GM10266 (cell line): Measurements from ENCODE around the gene RASA4B.
"Not testable (repeated sequence)": the region's sequence is repeated elsewhere in the genome, so short reads cannot be mapped to it uniquely, and the experiment has no call there.

Experiments
- DNase-seq: peaks from one replicate; pipeline ENCODE4 v3.0.0; 2012; ENCODE audit errors: extremely low spot score

RASA4B gene

DNA sequence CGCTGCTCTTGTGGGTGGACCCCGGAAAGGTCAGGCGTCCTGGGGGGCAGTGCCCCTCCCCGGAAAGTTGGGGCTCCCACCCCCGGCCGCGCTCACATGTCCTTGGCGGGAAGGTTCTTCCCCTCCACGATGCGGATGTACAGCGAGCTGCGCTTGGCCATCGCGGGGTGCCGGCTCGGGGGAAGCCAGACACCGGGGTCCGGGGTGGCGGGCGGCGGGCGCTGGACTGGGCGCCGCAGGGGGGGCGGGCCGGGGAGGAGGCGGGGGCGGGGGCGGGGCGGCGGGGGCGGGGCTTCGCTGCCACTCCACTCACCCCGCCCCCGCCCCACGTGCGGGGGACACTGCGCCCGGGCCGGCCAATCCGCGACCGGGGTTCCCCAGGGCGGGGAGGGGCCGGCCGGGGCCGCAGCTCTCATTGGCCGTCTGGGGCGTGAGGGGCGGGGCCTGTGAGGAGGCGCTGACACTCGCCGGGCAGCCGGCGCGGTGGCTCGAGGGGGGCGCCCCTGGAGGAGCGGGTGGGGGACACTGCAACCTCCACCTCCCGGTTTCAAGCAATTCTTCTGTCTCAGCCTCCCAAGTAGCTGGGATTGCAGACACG lies at the start of gene RASA4B:
TSS of gene RASA4B (minus strand) at position 228 of the 598 bp plus-strand sequence. CDS start at position 161, 67 bp downstream.
- DNase-seq: not testable (repeated sequence)

DNA sequence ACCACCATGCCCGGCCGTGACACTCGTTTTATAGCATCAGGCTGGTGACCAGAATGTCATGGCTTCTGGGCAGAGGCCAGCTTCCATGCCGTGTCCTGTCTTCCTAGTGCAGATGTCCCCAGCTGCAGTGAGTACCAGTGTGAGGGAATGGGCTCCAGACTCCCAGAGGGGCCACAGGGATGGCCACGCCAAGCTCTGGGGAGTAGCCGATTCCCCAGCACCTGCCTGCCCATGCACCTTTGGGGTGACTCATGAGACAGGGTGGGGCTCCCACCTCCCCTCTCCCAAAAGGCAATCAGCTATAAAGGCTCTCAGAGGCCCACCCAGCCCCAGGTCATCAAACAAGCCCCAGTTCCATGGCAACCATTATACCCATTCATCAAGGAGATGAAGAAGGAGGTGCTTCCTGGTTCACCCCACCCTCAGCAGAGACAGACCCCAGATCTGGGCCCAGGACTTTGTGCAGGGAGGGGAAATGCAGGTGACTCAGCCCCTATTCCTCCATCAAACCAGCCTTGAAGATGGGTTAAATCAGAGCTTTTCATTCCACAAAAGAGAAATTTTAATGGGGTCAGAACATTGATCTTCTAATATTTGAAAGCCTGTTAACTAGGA lies 33.3 kb upstream of the RASA4B start, which contains the start of gene SPDYE2:
TSS of gene SPDYE2 (plus strand) at position 419 of the 615 bp plus-strand sequence. CDS start 2,030 bp downstream, outside the sequence.
- not testable (repeated sequence) for DNase-seq

DNA sequence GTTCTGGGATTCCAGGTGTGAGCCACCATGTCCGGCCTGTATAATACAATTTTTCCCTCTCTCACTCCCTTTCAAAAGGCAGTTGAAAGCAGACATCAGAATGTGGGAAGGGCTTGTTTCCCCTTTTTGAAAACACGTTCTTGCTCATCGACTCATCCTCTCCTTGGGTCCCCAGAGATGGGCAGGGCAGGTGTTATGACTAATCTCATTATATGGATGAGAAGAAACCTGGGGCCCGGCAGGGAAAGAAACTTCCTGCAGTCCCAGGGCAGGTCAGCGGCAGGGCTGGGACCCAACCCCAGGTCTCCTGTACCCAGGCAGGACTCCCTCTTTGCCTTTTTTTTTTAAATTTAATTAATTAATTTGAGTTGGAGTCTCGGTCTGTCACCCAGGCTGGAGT lies 28.8 kb upstream of the RASA4B start:
- DNase-seq: not testable (repeated sequence)

DNA sequence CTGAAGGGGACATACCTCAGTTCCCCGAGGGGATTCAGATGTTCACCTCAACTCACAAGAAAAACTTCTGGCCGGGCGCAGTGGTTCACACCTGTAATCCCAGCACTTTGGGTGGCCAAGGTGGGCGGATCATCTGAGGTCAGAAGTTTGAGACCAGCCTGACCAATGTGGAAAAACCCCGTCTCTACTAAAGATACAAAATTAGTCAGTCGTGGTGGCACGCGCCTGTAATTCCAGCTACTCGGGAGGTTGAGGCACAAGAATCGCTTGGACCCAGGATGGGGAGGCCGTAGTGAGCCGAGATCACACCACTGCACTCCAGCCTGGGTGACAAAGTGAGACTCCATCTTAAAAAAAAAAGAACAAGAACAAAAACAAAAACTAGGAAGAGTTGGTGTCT lies 27.7 kb upstream of the RASA4B start:
- DNase-seq: not testable (repeated sequence)

DNA sequence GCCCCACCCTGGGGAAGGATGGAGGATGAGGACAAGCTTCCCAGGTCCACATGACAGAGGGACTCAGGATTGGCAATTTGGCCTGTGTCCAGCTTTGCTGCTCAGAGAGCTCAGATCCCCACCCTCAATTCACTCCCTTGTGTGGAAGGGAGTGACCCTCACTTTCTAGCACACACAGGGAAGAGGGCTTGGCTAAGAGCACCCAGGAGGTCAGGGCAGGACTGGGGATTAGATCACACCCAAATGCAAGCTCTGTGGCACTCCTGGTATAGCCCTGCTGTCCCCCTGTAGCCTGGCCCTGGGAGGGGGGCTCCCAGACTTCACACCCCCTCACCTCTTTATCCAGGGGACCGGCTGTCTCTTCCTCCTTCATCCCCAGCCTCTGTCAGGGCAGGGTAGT lies 26.8 kb upstream of the RASA4B start:
- DNase-seq: not testable (repeated sequence)

DNA sequence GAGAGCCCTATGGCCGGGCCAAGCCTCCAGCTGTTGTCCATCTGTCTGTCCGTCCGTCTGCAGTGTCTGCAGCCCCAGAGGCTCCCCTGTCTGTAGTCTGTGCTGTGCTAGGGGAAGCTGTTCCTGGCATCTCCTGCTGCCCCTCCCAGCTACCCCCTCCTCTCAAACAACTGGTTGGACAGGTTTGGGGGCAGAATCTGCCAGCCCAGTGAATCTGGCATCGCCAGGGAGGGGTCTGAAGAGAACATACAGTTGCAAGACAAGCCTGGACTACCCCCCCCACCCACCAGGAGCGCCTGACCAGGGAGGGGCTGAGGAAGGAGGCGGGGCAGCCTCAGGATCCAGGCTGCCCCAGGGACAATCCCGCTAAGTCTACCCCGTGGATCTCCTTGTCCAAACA lies 26.0 kb upstream of the RASA4B start, which contains the start of gene UPK3BL2:
TSS of gene UPK3BL2 (minus strand) at position 101 of the 400 bp plus-strand sequence. CDS start at position 41, 60 bp downstream.
- not testable (repeated sequence) for DNase-seq

DNA sequence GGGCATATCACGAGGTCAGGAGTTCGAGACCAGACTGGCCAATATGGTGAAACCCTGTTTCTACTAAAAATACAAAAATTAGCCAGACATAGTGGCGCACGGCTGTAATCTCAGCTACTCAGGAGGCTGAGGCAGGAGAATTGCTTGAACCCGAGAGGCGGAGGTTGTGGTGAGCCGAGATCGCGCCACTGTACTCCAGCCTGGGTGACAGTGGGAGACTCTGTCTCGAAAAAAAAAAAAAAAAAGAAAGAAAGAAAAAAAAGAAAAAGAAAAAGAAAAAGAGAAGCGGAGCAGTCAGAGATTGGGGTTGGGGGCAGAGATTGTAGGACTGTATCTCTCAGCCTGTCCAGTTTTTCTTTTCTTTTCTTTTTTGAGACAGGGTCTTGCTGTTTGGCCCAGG lies 25.2 kb upstream of the RASA4B start:
- DNase-seq: not testable (repeated sequence)

DNA sequence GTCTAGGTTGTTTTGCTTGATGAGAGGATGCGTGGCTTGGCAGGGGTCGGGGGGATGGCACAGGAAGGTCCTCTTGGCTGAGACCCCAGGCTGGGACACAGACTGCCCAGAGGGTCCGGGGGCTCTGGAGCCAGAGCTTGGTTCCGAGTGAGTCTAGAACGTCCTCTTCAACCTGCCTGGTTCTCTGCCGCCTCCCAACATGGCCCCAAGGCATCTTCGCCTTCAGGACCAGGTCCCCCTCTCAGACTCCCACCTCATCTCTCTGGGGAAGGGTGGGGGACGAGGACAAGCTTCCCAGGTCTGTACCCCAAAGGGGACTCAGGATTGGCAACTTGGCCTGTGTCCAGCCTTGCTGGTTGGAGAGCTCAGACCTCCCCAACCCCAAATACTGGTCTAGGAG lies 24.5 kb upstream of the RASA4B start:
- not testable (repeated sequence) for DNase-seq

DNA sequence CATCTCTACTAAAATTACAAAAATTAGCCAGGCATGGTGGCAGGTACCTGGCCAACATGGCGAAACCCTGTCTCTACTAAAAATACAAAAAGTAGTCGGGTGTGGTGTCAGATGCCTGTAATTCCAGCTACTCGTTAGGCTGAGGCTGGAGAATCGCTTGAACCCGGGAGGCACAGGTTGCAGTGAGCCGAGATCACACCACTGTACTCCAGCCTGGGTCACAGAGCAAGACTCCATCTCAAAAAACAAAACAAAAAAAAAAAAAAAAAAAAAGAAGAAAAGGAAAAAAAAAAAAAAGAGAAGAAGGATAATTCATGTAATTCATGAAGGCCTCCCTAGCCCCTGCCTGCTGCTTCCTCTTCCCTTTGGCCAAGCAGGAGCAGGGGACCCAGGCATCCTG lies 23.0 kb upstream of the RASA4B start:
- not testable (repeated sequence) for DNase-seq

DNA sequence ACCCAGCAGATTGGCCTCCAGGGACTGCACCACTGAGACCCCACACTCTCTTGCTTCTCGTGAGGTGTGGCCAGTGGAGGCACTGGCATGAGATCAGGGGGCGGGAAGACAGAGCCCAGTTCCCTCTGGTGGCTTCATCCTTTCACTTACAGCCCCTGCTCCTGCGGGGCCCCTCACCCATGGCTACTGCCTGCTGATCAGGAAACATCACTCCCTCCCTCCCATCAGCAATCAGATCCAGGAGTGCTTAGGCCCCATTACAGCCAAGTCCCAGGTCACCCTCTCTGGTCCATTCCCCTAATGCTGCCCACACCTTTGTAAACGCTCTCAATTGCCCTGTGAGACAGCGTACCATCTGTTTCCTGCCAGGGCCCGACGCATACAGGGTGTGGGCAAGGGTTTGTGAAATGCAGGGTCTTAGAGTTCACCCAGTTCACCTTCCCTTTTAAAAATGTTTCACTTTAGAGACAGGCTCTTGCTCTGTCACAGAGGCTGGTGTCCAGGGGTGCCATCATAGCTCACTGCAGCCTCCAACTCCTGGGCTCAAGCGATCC lies 17.6 kb upstream of the RASA4B start:
- DNase-seq: not testable (repeated sequence)

DNA sequence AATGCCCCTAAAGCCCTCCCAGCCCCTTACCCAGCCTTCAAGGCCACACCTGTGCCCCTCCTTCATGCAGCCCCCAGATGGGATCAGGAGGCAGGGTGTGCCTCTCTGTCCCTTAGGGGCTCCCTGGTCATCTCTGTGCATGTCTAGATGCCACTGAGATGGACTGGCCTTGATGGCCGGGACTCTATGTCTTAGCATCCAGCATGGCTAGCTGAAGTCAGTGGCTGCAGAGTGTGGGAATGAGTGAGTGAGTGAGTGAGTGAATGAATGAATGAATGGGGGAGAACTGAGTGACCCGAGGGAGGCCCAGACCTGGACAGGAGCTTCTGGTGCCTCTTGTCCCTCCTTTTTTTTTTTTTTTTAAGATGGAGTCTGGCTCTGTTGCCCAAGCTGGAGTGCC lies 14.6 kb upstream of the RASA4B start:
- DNase-seq: not testable (repeated sequence)

DNA sequence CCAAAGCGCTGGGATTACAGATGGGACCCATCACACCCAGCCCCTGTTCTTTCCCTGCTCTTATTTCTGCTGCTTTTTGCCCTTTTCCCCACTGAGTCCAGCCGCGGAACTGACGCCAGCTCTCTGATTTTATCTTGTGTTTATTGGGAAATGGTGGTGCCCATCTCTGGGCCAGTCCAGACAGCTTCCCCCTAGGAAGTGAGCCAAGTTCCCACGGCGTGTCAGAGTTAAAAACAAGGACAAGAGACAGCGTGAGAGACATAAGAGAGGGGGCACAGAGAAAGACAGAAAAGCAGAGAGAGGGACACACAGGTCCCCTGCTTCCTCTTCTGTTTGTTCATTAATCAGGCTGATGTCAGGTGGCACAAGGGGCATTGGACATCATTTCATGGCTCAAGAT lies 14.0 kb upstream of the RASA4B start:
- DNase-seq: not testable (repeated sequence)

DNA sequence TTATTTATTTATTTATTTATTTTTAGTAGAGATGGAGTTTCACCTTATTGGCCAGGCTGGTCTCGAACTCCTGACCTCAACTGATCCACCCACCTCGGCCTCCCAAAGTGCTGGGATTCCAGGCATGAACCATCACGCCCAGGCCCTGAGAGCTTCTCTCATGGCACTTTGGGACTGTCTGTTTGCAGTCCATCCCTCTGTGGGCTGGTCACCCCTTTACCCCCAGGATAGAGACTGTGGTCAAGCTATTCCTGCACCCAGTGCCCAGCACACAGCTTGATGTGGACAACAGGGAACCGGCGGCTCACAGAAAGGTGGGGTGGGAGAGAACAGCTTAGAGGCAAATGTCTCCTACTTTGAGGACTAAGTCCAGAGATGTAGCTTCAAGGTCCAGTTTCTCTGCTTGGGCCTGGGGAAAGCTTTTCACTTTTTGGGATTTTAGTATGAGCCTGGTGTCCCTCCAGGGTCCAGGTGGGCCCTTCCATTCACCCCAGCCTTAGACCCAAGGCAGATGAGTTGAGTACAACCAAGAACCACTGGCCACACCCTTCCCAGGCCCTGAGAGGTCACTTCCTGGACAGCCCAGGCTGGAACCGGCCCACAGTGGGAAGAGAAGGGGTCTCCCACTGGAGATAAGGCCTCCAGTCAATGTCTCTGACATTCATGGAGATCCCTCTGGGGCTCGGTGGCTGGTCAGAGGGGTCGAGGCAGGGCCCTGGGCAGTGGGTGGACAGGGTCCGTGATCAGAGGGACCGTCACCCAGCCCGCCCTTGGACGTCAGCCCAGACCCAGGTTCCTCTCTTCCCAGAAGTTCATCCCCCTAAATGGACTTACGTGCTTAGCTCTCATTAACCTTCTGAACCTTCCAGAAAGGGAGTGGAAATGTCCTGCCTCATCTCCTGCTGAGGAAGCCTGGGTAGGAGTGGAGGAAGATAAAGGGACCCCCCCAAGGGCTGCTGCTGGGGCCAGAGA lies 10.5 kb upstream of the RASA4B start:
- DNase-seq: not testable (repeated sequence)

DNA sequence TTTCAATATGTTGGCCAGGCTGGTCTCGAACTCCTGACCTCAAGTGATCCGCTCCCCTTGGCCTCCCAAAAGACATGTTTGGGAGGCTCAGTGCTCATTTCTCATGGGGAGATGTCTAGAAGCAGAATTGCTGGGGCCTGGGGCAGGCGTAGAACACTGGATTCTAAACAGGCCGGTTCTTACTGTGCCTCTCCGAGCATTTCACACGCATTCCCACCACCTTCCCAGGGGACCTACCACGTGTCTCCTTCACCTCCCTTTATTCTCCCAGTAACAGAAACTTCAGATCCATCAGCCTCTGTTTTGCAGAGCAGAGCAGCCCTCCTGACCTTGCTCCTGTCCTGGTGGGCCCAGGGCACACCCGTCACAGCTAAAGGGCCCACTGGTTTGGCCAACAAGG lies 9.6 kb upstream of the RASA4B start:
- DNase-seq: not testable (repeated sequence)

DNA sequence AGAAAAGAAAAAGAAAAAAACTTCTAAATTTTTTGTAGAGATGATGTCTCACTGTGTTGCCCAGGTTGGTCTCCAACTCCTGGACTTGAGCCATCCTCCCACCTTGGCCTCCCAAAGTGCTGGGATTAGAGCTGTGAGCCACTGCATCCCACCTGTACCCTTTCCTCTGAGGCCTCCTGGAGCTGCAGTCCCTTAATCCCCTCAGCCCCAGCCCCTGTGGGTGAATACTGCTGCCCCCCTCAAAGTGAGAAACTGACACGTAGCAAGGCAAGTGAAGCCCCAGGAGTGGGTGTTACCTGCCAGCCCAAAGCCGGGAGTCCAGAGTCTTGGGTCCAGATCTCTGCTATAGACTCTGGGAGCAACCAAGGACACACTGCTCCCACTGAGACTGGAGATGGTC lies 7.2 kb upstream of the RASA4B start:
- not testable (repeated sequence) for DNase-seq

DNA sequence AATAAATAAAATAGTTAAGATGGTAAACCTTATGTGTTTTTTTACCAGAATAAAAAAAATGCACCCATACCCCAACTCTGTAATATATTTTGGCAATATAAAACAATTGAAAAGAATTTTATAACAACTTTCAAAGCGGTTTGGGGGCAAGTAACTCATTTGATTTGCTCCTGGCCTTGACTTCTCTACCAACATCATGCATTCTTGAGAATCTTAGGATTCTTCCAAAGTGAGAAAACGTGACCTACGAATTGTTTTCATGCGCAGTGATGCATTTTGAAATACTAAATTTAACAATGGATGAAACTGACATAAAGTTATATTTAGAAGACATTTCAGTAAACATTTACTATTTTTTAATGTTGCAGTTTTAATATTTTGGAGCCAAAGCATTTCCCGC lies 3.2 kb upstream of the RASA4B start:
- DNase-seq: not testable (repeated sequence)

DNA sequence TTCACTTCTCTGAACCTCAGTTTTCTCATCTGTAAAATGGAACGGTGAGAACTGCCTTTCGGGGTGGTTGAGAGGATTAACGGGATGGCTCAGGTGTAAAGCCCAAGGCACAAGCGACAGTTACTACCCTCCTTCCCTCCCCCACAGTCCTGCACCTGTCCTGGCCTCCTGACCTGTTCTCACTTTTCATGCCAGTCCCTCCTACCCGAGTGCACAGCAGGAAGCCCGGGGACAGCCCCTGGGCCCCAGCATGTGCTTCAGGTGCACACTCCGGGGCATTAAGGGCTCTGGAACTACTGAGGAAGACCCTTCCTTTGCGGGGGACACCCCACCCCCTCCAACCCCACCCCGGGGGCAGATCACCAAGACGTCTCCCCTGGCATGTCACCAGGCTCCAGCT lies 626 bp downstream of the RASA4B start:
- DNase-seq: not testable (repeated sequence)

DNA sequence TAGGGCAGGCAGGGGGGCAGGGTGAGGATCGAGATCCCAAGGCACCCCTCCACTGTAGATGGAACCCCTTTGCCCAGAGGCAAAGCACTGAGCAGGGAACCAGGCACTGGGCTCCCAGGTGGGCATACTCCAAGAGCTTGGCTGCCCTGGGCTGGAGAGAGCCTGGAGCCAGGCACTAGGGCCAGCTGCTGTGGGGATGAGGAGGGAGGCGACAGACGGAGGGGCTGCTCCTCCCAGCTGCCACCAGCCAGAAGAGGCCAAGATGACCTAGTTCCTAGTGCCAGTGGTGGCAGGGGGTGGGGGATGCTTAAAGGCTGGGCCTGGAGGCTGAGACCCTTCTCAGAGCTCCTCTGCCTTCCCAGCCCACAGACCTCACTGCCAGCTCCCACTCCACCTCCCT lies 1.7 kb downstream of the RASA4B start:
- DNase-seq: not testable (repeated sequence)

DNA sequence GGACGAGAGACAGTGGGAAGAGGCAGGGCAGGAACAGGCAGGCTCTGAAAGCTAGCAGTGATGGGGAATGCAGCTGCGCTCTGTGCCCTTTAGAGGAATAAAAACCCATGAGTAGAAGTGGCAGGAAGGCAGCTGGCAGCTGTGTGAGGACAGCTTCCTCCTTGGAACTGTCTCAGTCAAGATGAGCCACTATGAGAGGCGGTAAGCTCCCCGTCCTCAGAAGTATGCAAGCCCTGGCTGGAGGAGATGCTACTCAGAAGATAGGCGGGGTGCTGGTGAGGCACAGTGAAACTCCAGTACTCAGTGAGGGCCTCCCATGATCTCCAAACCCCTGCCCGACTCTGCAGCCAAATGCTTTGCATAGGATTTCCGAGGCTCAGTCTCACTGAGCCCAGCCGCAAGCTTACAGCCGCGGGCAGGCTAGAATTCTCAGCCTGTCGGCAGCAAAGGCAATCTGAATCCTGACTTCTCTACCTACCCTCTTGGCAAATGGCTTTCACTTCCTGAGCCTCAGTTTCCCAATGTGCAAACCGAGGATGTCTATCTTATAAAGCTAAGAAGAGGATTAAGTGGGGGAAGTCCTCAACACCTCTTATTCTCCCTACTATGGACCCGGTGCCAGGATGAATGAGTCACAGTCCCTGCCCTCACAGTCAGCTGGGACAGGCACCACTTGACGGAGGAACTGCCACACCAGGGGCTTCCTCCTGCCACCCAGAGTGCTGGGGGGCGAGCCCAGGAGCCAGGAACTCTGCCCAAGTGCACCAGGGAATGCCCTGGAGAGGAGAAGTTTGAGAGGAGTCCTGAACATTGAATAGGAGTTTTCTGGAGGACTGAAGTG lies 2.5 kb downstream of the RASA4B start:
- not testable (repeated sequence) for DNase-seq

DNA sequence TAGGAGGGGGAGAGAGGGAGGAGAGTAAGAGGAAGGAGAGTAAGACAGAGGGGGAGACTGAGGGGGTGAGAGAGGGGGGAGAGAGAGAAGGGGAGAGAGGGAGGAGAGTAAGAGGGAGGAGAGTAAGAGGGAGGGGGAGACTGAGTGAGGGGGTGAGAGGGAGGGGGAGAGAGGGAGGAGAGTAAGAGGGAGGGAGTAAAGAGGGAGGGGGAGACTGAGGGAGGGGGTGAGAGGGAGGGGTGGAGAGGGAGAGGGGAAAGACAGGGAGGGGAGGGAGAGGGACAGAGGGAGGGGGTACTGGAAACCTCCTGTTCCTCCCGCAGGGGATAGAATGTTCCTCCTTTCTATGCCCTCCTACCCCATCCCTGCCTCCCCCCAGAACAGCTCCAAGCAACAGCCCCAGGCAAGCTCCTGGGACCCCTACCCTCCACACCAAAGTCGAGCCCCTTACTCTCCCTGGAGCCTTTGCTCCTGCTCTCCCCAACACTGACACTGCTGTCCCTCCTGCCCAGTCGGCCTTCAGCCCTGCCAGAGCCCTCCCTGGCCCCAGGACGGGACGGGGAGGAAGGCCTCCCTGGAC lies 4.8 kb downstream of the RASA4B start:
- not testable (repeated sequence) for DNase-seq
